T-helper 1 cell (primary cell): ENCODE data around the gene MTFR2.

Source experiments
- DNase-seq, 5 donors: peaks; one replicate each; pipeline ENCODE4 v3.0.0-alpha.2; 2012 to 2020

Gene MTFR2

DNA sequence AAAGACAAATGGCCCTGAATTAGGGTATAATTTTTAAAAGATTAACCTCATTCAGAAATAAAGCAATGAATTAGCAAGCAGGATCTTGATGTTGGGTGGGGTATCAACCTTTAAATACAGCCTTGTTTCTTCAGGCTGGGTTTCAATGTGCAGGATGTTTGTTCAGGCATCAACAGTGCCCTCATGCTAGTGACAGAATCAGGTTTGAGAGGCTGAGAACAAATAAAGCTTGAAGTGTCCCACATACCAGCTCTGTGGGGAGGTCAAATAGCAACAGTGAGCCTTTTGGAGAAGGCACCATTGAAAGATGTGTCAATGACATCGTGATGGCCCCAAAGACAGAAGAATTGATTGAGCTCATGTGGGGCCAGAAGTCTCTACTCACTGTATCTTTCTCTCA lies 68.2 kb downstream of the MTFR2 start:
- DNase-seq: no peak

DNA sequence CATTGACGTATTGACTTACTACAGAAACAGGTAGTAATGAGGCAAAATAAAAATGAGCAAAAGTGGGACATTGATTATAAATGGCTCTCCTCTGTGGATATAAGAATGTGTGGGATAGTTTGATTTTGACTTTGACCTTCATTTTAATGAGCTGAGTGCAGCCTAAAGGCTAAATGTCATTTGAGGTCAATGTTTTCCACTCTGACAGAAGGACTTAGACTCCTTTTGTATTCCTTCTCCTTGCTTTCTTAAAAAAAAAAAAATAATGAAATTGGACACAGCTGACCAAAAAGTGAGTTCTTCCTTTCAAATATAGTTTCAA lies 68.6 kb downstream of the MTFR2 start:
- DNase-seq: no peak
